ENCODE measurements around the gene MLLT3.

- no peak for TF ChIP-seq CTCF (IDR thresholded peaks at IDR 0.05)
- no peak for TF ChIP-seq POLR2A (IDR thresholded peaks at IDR 0.05)
Measured at GRCh38 chr9:20331095-20331685, 291.1 kb downstream of the MLLT3 start.

Measured in testis (tissue), 2 donors.